ENCODE data around the gene LDLRAD3. TPM values are rescaled to one million over a fixed set of nuclear protein-coding genes. Genes with fewer than 3 reads are reported as not detected.

LDLRAD3 gene
- total RNA-seq, 1 donor from 2014 or later = 19.6 TPM

- Mint-ChIP-seq H3K9me3 (ENCODE audit: low read depth) (no peaks in the 10 kb centered on the region), H3K36me3 (ENCODE audit: insufficient read depth) (no peaks in the 10 kb centered on the region), H3K27me3 (no peaks in the 10 kb centered on the region), H3K27ac (no peak overlapping the region), H3K4me3 (ENCODE audit: low read depth) (no peak overlapping the region), H3K4me1 (ENCODE audit: low read depth) (no peaks in the 10 kb centered on the region)
- no peak for DNase-seq (ENCODE audit: low spot score, unreplicated experiment)
- TF ChIP-seq, protein P1, sequence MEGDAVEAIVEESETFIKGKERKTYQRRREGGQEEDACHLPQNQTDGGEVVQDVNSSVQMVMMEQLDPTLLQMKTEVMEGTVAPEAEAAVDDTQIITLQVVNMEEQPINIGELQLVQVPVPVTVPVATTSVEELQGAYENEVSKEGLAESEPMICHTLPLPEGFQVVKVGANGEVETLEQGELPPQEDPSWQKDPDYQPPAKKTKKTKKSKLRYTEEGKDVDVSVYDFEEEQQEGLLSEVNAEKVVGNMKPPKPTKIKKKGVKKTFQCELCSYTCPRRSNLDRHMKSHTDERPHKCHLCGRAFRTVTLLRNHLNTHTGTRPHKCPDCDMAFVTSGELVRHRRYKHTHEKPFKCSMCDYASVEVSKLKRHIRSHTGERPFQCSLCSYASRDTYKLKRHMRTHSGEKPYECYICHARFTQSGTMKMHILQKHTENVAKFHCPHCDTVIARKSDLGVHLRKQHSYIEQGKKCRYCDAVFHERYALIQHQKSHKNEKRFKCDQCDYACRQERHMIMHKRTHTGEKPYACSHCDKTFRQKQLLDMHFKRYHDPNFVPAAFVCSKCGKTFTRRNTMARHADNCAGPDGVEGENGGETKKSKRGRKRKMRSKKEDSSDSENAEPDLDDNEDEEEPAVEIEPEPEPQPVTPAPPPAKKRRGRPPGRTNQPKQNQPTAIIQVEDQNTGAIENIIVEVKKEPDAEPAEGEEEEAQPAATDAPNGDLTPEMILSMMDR (IDR thresholded peaks at IDR 0.05; ENCODE audit: unreplicated experiment) = no peak
Measured at GRCh38 chr11:36234825-36235224, 291.0 kb downstream of the LDLRAD3 start.

DNA sequence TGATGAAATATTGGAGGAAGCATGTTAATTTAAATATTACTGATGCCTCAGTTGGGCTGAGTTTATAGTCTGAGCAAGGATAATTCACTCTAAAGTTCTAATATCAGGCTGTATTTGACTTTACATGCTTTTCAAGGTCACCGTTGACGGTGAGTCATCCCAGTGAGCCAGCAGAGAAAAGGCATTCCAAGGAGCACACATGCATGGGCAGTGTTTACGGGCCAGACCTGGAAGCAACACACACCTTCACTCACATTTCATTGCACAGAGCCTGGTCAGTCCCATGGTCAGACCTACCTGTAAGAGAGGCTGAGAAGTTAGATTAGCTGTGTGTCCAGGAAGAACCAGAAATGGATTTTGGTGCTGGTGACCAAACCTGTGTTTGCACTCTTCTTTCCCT lies 291.9 kb downstream of the LDLRAD3 start:
- Mint-ChIP-seq H3K27ac (no peak overlapping the region), H3K27me3 (no peaks in the 10 kb centered on the region), H3K9me3 (ENCODE audit: low read depth) (no peaks in the 10 kb centered on the region), H3K36me3 (ENCODE audit: insufficient read depth) (no peaks in the 10 kb centered on the region), H3K4me3 (ENCODE audit: low read depth) (no peak overlapping the region), H3K4me1 (ENCODE audit: low read depth) (no peaks in the 10 kb centered on the region)
- DNase-seq (ENCODE audit: low spot score, unreplicated experiment) = no peak
- TF ChIP-seq, protein P1 (IDR thresholded peaks at IDR 0.05; ENCODE audit: unreplicated experiment) = no peak

DNA sequence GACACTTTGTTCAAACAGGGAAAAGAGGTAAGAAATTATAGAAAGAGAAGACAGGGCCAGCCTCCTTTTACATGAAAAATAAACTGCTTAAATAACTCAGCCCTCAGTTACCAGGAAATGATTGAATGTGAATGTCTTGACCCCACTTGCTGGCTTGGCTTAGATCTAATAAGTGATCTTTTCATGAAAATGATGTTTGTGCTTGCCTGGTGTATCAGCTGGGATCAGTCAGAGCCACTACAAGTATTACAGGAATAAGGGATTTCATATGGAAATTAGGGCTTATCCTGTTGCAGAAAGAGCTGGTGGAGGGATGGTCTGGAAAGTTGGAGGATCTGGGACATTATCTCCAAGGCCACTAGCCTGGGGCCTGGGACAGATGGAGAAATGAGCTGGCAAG lies 293.5 kb downstream of the LDLRAD3 start:
- TF ChIP-seq, protein P1 (IDR thresholded peaks at IDR 0.05; ENCODE audit: unreplicated experiment) = no peak
- Mint-ChIP-seq H3K36me3 (ENCODE audit: insufficient read depth) (no peaks in the 10 kb centered on the region), H3K4me3 (ENCODE audit: low read depth) (no peak overlapping the region), H3K27ac (no peak overlapping the region), H3K4me1 (ENCODE audit: low read depth) (no peaks in the 10 kb centered on the region), H3K27me3 (no peaks in the 10 kb centered on the region), H3K9me3 (ENCODE audit: low read depth) (no peaks in the 10 kb centered on the region)
- DNase-seq (ENCODE audit: low spot score, unreplicated experiment) = no peak

- Mint-ChIP-seq H3K4me3 (ENCODE audit: low read depth) (no peak overlapping the region), H3K4me1 (ENCODE audit: low read depth) (no peaks in the 10 kb centered on the region), H3K27me3 (no peaks in the 10 kb centered on the region), H3K9me3 (ENCODE audit: low read depth) (no peaks in the 10 kb centered on the region), H3K27ac (no peak overlapping the region), H3K36me3 (ENCODE audit: insufficient read depth) (no peaks in the 10 kb centered on the region)
- TF ChIP-seq, protein P1 (IDR thresholded peaks at IDR 0.05; ENCODE audit: unreplicated experiment) = no peak
- DNase-seq (ENCODE audit: low spot score, unreplicated experiment) = no peak
Measured at GRCh38 chr11:36238036-36238631, 294.3 kb downstream of the LDLRAD3 start.

DNA sequence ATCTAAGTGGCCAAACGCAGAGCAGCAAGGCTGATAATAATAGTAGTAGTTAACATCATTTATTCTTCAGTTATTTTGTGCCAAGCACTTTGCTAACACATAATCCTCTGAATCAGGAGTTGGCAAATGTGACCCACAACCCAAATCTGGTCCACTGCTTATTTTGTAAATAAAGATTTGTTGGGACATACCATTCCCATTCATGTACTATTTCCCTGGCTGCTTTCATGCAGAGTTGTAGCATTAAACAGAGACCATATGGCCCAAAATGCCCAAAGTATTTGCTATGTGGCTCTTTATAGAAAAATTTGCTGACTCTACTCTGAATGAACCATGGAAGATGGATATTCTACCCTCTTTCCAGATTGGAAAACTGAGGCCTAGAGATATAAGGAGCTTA lies 295.0 kb downstream of the LDLRAD3 start:
- Mint-ChIP-seq H3K4me1 (ENCODE audit: low read depth) (no peaks in the 10 kb centered on the region), H3K27me3 (no peaks in the 10 kb centered on the region), H3K27ac (no peak overlapping the region), H3K36me3 (ENCODE audit: insufficient read depth) (no peaks in the 10 kb centered on the region), H3K9me3 (ENCODE audit: low read depth) (no peaks in the 10 kb centered on the region), H3K4me3 (ENCODE audit: low read depth) (no peak overlapping the region)
- DNase-seq (ENCODE audit: low spot score, unreplicated experiment) = no peak
- TF ChIP-seq, protein P1 (IDR thresholded peaks at IDR 0.05; ENCODE audit: unreplicated experiment) = no peak

All from progenitor cell of endocrine pancreas (in vitro differentiated cells).